NB4 (cell line): Measurements from ENCODE around the gene RNF187.

Experiments
- DNase-seq: peaks from one replicate; pipeline ENCODE4 v3.0.0; 2010; ENCODE audit warnings: low read depth
- H3K4me3 ChIP-seq: one replicate; pipeline ENCODE4 v1.5.1; 2011; ENCODE audit warnings: mild to moderate bottlenecking, low read depth, low read length, moderate library complexity
- CTCF ChIP-seq: IDR thresholded peaks from one replicate; pipeline ENCODE4 v1.5.1; 2012; ENCODE audit warnings: low read depth, low read length
- MAX ChIP-seq: IDR thresholded peaks from 2 replicates; pipeline ENCODE4 v1.6.1; 2011; ENCODE audit warnings: low read depth, low read length
- MYC ChIP-seq: IDR thresholded peaks from 2 replicates; pipeline ENCODE4 v1.6.1; 2011; ENCODE audit warnings: low read depth, low read length
- POLR2A ChIP-seq: IDR thresholded peaks from 2 replicates; pipeline ENCODE4 v1.6.1; 2011; ENCODE audit warnings: mild to moderate bottlenecking; ENCODE audit not compliant: insufficient read length; ENCODE audit errors: extremely low read depth

Gene RNF187

GRCh38 chr1:228542981-228543380, 55.8 kb downstream of the RNF187 start:
- DNase-seq: no peak

GRCh38 chr1:228543396-228543795, 56.2 kb downstream of the RNF187 start:
- H3K4me3 ChIP-seq: no peak overlapping the region
- TF ChIP-seq MAX (no peak), POLR2A (no peak), MYC (no peak), CTCF (no peak)
- no peak for DNase-seq

More at GRCh38 chr1:228542981-228543380, 55.8 kb downstream of the RNF187 start:
- TF ChIP-seq CTCF (no peak), MYC (no peak), MAX (no peak), POLR2A (no peak)
- no peak overlapping the region for H3K4me3 ChIP-seq

GRCh38 chr1:228544021-228544850, 57.1 kb downstream of the RNF187 start:
- no peak for DNase-seq

GRCh38 chr1:228544921-228545591, 57.9 kb downstream of the RNF187 start:
- H3K4me3 ChIP-seq: no peak overlapping the region
- TF ChIP-seq MAX: no peak
- no peak for TF ChIP-seq POLR2A
- no peak for TF ChIP-seq CTCF
- no peak for TF ChIP-seq MYC
- DNase-seq: no peak

More at GRCh38 chr1:228544021-228544850, 57.1 kb downstream of the RNF187 start:
- TF ChIP-seq POLR2A (no peak), MYC (no peak), MAX (no peak), CTCF (no peak)
- no peak overlapping the region for H3K4me3 ChIP-seq
